ENCODE results near the gene RAP1GAP.

RAP1GAP gene

DNA sequence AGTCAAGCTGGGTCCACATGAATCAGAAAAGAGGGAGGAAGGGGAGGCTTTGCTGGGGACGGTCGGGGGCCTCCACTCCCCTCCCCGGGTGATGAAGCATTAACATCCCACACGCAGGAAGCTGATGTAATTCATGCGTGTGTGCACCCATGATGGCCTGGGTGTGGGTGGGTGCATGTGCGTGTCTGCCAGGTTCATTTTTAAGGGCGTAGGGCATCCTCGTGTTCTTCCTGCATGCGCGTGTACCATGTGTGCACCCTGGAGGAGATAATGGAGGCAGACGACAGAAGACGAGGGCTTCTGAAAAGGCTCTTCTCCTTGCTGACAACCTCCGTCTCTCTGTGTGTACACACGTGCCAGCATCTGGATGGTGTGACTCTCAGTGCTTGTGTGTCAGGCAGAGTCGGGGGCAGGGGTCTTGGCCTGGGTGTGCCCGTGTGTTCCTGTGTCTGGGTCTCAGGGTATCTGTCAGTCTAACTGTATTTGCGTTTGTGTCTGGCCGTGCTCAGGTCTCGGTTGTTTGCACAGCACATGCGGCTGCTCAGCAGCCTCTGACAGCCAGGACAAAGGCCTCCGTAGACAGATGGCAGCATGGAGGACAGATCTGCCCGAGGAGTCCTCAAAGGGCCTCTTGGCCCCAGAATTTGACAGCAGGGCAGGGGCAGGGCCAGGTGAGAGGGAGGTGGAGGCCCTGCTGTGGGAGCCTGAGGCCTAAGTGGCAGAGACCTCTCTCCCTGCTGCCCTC is 2.4 kb downstream of the RAP1GAP start:
- no peaks in the 10 kb centered on the region for H3K9me3 ChIP-seq (ENCODE audit: insufficient read depth, low read length, severe bottlenecking)
- peaks cover 3% of the 10 kb centered on the region for H3K27me3 ChIP-seq (ENCODE audit: insufficient read depth, low read length, poor library complexity)
- peaks cover 40% of the 10 kb centered on the region for H4K20me1 ChIP-seq (ENCODE audit: insufficient read depth, low read length)
- no peak overlapping the region for H3K27ac ChIP-seq (ENCODE audit: low read length)
- no peaks in the 10 kb centered on the region for H3K36me3 ChIP-seq (ENCODE audit: insufficient read depth, low read length)
- H2AFZ ChIP-seq (ENCODE audit: low read depth, low read length): no peak overlapping the region
- no peak for ATAC-seq (ENCODE audit: insufficient read depth, low read depth)
- H3K9ac ChIP-seq (ENCODE audit: low read depth, low read length): no peak overlapping the region
- H3K4me3 ChIP-seq (ENCODE audit: low read depth in 1 of 2, low read length in 2 of 2): no peak overlapping the region
- no peaks in the 10 kb centered on the region for H3K4me1 ChIP-seq (ENCODE audit: insufficient read depth, low read length)
- TF ChIP-seq, protein P1, sequence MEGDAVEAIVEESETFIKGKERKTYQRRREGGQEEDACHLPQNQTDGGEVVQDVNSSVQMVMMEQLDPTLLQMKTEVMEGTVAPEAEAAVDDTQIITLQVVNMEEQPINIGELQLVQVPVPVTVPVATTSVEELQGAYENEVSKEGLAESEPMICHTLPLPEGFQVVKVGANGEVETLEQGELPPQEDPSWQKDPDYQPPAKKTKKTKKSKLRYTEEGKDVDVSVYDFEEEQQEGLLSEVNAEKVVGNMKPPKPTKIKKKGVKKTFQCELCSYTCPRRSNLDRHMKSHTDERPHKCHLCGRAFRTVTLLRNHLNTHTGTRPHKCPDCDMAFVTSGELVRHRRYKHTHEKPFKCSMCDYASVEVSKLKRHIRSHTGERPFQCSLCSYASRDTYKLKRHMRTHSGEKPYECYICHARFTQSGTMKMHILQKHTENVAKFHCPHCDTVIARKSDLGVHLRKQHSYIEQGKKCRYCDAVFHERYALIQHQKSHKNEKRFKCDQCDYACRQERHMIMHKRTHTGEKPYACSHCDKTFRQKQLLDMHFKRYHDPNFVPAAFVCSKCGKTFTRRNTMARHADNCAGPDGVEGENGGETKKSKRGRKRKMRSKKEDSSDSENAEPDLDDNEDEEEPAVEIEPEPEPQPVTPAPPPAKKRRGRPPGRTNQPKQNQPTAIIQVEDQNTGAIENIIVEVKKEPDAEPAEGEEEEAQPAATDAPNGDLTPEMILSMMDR (IDR thresholded peaks at IDR 0.05; ENCODE audit: borderline replicate concordance, extremely low read depth, low read length, poor library complexity, severe bottlenecking): no peak
- TF ChIP-seq EZH2 (IDR thresholded peaks at IDR 0.05; ENCODE audit: borderline replicate concordance, low read depth, low read length, severe bottlenecking): no peak
- no peaks in the 10 kb centered on the region for H3K79me2 ChIP-seq (ENCODE audit: insufficient read depth, low read length)
- DNase-seq: no peak
- no peak overlapping the region for H3K4me2 ChIP-seq (ENCODE audit: insufficient read depth, low read length)

DNA sequence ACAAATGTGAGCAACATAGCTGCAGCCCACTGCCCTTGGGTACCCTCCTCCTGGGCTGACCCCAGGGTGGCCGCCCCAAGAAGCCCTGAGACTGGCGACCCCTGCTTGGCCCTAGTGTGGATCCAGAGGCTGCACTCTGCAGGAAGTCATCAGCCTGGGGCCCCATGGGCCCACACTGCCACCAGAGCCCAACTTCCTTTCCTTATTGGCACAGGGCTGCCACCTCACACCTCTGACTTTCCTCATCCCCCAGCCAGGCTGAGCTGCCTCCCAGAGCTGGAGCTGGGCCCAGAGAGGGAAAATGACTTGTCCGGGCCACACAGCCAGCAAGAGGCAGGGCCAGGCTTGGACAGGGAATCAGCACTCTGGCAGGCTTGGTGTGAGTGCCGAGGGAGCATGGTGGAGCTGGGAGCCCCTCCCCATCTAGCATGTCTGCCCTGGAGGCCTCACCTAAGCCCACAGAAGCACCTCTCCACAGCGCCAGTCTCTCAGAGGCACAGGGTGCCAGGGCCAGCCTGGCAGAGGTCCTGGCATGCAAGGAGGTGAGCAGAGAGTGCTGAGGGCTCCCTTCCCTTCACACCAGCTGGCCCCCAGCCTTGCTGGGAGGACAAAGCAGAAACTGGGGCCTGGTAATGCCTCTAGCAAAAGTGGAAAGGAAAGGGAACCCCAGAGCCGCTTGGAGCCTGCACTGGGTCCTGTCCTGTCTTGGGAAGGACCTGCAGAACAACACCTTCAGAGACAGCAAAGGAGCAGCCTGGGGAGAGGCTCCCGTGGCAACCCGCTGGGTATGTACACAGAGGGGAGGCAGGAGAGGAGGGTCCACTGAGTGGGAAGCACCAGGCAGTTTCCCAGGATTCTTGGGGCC is 3.2 kb downstream of the RAP1GAP start:
- H3K4me1 ChIP-seq (ENCODE audit: insufficient read depth, low read length): no peaks in the 10 kb centered on the region
- TF ChIP-seq, protein P1 (IDR thresholded peaks at IDR 0.05; ENCODE audit: borderline replicate concordance, extremely low read depth, low read length, poor library complexity, severe bottlenecking): no peak
- TF ChIP-seq EZH2 (IDR thresholded peaks at IDR 0.05; ENCODE audit: borderline replicate concordance, low read depth, low read length, severe bottlenecking): no peak

DNA sequence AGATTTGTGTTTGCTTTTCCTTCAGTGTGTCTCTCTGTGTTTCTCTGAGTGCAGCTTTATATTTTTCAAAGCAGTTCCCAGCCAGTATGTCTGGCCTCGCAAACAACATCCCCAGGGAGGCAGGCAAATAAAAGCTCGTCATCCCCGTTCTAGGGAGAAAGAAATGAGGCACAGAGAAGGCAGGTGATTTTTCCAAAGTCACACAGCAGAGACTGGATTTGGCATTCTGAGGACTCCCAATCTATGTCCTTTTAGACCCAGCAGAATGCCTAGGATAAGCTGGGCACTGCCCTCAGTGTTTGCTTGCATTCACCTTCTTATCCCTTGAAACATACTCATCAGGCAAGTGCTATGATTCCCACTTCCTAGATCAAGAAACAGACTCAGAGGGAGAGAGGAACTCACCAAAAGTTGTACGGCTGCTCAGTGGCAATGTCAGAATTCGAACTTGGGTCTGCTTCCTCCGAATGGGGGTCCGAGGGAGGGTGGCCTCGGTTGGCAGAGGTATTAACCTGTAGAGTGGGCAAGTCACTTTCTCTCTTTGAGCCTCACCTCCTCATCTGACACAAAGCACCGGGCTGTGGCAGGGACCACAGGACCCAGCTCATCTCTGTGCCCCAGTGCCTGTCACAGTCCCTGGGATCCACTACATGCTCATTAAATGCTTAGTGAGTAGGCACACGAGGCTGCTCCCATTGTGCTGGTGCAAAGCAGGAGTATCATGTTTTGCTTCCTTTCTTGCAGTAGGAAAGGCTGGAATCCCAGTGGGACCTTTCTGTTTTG is 4.2 kb downstream of the RAP1GAP start:
- H3K4me3 ChIP-seq (ENCODE audit: low read depth in 1 of 2, low read length in 2 of 2): no peak overlapping the region
- peaks cover 1% of the 10 kb centered on the region for H3K4me1 ChIP-seq (ENCODE audit: insufficient read depth, low read length)
- no peaks in the 10 kb centered on the region for H3K36me3 ChIP-seq (ENCODE audit: insufficient read depth, low read length)
- no peaks in the 10 kb centered on the region for H3K9me3 ChIP-seq (ENCODE audit: insufficient read depth, low read length, severe bottlenecking)
- TF ChIP-seq, protein P1 (IDR thresholded peaks at IDR 0.05; ENCODE audit: borderline replicate concordance, extremely low read depth, low read length, poor library complexity, severe bottlenecking): no peak
- no peak for TF ChIP-seq EZH2 (IDR thresholded peaks at IDR 0.05; ENCODE audit: borderline replicate concordance, low read depth, low read length, severe bottlenecking)
- ATAC-seq (ENCODE audit: insufficient read depth, low read depth): no peak
- peaks cover 41% of the 10 kb centered on the region for H4K20me1 ChIP-seq (ENCODE audit: insufficient read depth, low read length)
- no peak for DNase-seq
- H3K9ac ChIP-seq (ENCODE audit: low read depth, low read length): no peak overlapping the region
- H3K79me2 ChIP-seq (ENCODE audit: insufficient read depth, low read length): no peaks in the 10 kb centered on the region
- no peak overlapping the region for H3K4me2 ChIP-seq (ENCODE audit: insufficient read depth, low read length)
- peaks cover 3% of the 10 kb centered on the region for H3K27me3 ChIP-seq (ENCODE audit: insufficient read depth, low read length, poor library complexity)
- no peak overlapping the region for H2AFZ ChIP-seq (ENCODE audit: low read depth, low read length)
- H3K27ac ChIP-seq (ENCODE audit: low read length): no peak overlapping the region

More for the DNA sequence above, 3.2 kb downstream of the RAP1GAP start:
- no peaks in the 10 kb centered on the region for H3K36me3 ChIP-seq (ENCODE audit: insufficient read depth, low read length)
- no peak overlapping the region for H3K9ac ChIP-seq (ENCODE audit: low read depth, low read length)
- DNase-seq (no peak), ATAC-seq (ENCODE audit: insufficient read depth, low read depth) (no peak; the same call in 2 of the 3 replicates)
- no peak overlapping the region for H3K27ac ChIP-seq (ENCODE audit: low read length)
- H3K9me3 ChIP-seq (ENCODE audit: insufficient read depth, low read length, severe bottlenecking): no peaks in the 10 kb centered on the region
- H2AFZ ChIP-seq (ENCODE audit: low read depth, low read length): no peak overlapping the region
- peaks cover 40% of the 10 kb centered on the region for H4K20me1 ChIP-seq (ENCODE audit: insufficient read depth, low read length)
- no peak overlapping the region for H3K4me3 ChIP-seq (ENCODE audit: low read depth in 1 of 2, low read length in 2 of 2)
- H3K4me2 ChIP-seq (ENCODE audit: insufficient read depth, low read length): no peak overlapping the region
- no peaks in the 10 kb centered on the region for H3K79me2 ChIP-seq (ENCODE audit: insufficient read depth, low read length)
- H3K27me3 ChIP-seq (ENCODE audit: insufficient read depth, low read length, poor library complexity): peaks cover 3% of the 10 kb centered on the region
